A549 treated with CORT108297 at 1 μM for 4 hours (cell line): ENCODE measurements around the gene TRMT1L. TPM values are rescaled to one million over a fixed set of nuclear protein-coding genes. Genes with fewer than 3 reads are reported as not detected.

Experiments used
- total RNA-seq: library from RNA; stranded (reverse); fragments of 200-300 nt; extraction: Qiagen RNA extraction; gene quantifications from 5 replicates; pipeline ENCODE4 v1.2.3, GENCODE V29; 2022

The TRMT1L gene, protein sequence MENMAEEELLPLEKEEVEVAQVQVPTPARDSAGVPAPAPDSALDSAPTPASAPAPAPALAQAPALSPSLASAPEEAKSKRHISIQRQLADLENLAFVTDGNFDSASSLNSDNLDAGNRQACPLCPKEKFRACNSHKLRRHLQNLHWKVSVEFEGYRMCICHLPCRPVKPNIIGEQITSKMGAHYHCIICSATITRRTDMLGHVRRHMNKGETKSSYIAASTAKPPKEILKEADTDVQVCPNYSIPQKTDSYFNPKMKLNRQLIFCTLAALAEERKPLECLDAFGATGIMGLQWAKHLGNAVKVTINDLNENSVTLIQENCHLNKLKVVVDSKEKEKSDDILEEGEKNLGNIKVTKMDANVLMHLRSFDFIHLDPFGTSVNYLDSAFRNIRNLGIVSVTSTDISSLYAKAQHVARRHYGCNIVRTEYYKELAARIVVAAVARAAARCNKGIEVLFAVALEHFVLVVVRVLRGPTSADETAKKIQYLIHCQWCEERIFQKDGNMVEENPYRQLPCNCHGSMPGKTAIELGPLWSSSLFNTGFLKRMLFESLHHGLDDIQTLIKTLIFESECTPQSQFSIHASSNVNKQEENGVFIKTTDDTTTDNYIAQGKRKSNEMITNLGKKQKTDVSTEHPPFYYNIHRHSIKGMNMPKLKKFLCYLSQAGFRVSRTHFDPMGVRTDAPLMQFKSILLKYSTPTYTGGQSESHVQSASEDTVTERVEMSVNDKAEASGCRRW
- 11.9 to 13.7 TPM (median 13.5 TPM) in 5 replicates for total RNA-seq

DNA sequence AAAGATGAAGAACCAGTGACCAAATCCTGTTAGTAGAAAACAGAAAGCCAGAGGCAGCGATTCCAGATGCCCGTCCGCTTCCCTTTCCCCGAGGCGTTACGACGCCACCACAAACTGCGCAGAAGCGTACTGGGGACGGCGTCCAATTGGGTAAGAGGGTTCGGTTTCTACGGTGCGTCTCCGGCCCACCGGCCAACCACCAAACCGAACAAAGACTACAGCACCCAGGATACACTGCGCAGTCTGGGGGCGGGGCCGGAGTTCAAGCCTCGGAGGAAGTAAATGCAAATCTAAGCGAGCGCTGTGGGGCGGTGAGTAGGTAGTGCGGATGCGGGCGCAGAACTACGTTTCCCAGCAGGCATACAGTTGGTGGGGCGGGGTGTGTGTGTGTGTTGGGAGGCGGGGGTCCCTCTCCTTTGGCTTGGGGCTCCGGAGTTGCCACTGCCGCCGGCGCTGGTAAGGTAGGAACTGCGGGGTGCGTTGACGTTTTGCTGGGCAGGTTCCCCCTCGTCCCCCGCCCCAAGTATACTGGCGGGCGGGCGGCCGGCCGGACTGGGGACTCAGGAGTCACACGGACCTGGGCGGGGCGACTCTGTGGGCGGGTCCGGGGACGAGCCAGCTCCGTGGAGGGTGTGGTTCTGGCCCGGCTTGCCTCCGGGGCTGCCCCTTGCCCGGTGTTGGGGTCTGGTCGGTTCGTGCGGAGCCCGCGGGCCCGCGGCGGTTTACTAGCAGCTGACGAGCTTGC is at the start of gene TRMT1L, which contains the start of gene SWT1:
Gene TRMT1L, minus strand, starts transcription at position 100 of the 745 bp plus-strand sequence. CDS start 241 bp downstream, outside the sequence.
Gene SWT1, plus strand, starts transcription at position 314 of the 745 bp plus-strand sequence. CDS start 3,675 bp downstream, outside the sequence.

Other genes with a start within 250 kb of the TRMT1L start
- gene NIBAN1, start 182.4 kb downstream of the TRMT1L start, total RNA-seq, result 0.70 to 1.3 TPM (median 0.98 TPM) in 5 replicates
- 15.6 to 21.2 TPM (median 16.8 TPM) in 5 replicates for gene RNF2, start 111.4 kb downstream of the TRMT1L start, total RNA-seq
- 1.1 to 1.5 TPM (median 1.4 TPM) in 5 replicates for gene SWT1, start 214 bp upstream of the TRMT1L start, total RNA-seq
- 24.0 to 28.6 TPM (median 25.1 TPM) in 5 replicates for gene IVNS1ABP, start 160.3 kb upstream of the TRMT1L start, total RNA-seq